Neutrophil (primary cell): Measurements from ENCODE around the gene GPC6.

Experiments
- H3K27ac ChIP-seq: fragments of 200-600 bp; sonication (generic); 2 replicates; pipeline ENCODE4 v1.5.1; 2016; ENCODE audit warnings: mild to moderate bottlenecking, moderate library complexity
- H3K27me3 ChIP-seq: fragments of 200-600 bp; sonication (generic); 2 replicates; pipeline ENCODE4 v1.6.0; 2016; ENCODE audit warnings: mild to moderate bottlenecking
- H3K36me3 ChIP-seq: fragments of 200-600 bp; sonication (generic); 2 replicates; pipeline ENCODE4 v1.5.1; 2017
- H3K4me1 ChIP-seq, 2 experiments: fragments of 200-600 bp in 1 of 2; sonication (generic) in 1 of 2; 1 replicate in 1 of 2; 2 replicates in 1 of 2; pipeline versions ENCODE4 v1.5.1 to v1.6.1; 2013 to 2016; ENCODE audit warnings: low read depth in 1 of 2, low read length in 1 of 2, mild to moderate bottlenecking in 1 of 2, moderate library complexity in 1 of 2; ENCODE audit not compliant: control insufficient read depth in 1 of 2, insufficient read depth in 1 of 2
- H3K4me3 ChIP-seq, 2 experiments: fragments of 200-600 bp in 1 of 2; sonication (generic) in 1 of 2; 1 replicate in 1 of 2; 2 replicates in 1 of 2; pipeline ENCODE4 v1.5.1; 2013 to 2016; ENCODE audit warnings: low read depth in 1 of 2, low read length in 1 of 2, mild to moderate bottlenecking in 1 of 2, moderate library complexity in 1 of 2
- H3K9me3 ChIP-seq: fragments of 200-600 bp; sonication (generic); 2 replicates; pipeline ENCODE4 v1.5.1; 2016
- TF ChIP-seq, protein P1 (sequence below): fragments of 200-600 bp; sonication (generic); IDR thresholded peaks from 2 replicates; pipeline ENCODE4 v1.5.1; 2016; ENCODE audit warnings: antibody characterized with exemption

GPC6 gene

DNA sequence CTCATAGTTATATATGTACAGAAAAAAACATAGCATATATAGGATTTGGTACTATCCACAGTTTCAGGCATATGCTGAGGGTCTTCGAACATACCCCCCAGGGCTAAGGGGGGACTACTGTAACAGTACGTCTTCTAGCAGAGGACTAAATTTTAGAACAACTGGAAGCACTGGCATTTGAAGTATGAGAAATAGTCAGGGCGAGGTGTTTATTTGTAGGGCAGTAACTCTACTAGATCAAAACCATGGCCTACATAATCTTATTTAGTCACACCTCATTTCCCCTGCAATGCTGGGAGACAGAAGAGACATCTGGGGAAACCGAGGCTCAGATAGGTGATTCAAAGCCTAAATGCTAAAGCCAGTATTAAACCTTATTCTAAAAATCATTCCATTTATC, 1007.2 kb downstream of the GPC6 start:
- H3K27me3 ChIP-seq, result no peaks in the 10 kb centered on the region
- no peak overlapping the region for H3K27ac ChIP-seq
- H3K9me3 ChIP-seq, result no peaks in the 10 kb centered on the region
- TF ChIP-seq, protein P1, sequence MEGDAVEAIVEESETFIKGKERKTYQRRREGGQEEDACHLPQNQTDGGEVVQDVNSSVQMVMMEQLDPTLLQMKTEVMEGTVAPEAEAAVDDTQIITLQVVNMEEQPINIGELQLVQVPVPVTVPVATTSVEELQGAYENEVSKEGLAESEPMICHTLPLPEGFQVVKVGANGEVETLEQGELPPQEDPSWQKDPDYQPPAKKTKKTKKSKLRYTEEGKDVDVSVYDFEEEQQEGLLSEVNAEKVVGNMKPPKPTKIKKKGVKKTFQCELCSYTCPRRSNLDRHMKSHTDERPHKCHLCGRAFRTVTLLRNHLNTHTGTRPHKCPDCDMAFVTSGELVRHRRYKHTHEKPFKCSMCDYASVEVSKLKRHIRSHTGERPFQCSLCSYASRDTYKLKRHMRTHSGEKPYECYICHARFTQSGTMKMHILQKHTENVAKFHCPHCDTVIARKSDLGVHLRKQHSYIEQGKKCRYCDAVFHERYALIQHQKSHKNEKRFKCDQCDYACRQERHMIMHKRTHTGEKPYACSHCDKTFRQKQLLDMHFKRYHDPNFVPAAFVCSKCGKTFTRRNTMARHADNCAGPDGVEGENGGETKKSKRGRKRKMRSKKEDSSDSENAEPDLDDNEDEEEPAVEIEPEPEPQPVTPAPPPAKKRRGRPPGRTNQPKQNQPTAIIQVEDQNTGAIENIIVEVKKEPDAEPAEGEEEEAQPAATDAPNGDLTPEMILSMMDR, result no peak
- no peak overlapping the region for H3K4me3 ChIP-seq
- no peaks in the 10 kb centered on the region for H3K4me1 ChIP-seq
- no peaks in the 10 kb centered on the region for H3K36me3 ChIP-seq

DNA sequence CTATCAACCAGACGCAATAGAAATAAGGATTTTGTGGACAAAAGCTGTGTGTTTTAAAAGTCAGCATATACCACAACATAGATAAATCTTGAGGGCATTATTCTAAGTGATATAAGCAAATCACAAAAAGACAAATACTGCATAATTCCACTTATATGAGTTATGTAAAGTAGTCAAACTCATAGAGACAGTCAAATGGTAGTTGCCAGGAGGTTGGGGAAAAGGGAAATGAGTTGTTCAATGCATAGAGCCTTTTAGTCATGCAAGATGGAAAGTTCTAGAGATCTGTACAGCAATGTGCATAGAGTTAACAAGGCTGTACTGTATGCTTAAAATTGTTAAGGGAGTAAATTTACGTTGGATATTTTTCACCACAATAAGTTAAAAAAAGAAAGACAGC, 1008.1 kb downstream of the GPC6 start:
- Histone ChIP-seq H3K4me3 (no peak overlapping the region), H3K27ac (no peak overlapping the region), H3K9me3 (no peaks in the 10 kb centered on the region), H3K36me3 (no peaks in the 10 kb centered on the region), H3K4me1 (no peaks in the 10 kb centered on the region), H3K27me3 (no peaks in the 10 kb centered on the region)
- TF ChIP-seq, protein P1, result no peak

DNA sequence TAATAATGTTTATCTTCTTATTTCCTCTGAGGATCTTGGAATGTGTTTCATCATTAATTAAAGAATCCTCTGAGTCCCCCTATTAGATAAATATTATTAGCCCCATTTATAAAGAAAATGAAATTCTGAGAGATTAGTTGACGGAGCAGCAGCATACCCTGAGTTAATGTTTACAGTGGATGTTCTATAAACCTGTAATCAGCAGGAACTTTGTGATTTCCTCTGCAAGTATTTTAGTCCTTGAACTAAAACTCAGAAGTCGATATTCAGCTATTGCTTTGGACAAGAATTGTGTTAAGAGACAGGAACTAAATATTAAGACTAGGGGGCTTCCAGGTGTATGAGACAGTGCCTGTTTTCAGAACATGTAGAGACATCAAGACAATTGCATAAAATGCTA, 1009.5 kb downstream of the GPC6 start:
- no peaks in the 10 kb centered on the region for H3K4me1 ChIP-seq

DNA sequence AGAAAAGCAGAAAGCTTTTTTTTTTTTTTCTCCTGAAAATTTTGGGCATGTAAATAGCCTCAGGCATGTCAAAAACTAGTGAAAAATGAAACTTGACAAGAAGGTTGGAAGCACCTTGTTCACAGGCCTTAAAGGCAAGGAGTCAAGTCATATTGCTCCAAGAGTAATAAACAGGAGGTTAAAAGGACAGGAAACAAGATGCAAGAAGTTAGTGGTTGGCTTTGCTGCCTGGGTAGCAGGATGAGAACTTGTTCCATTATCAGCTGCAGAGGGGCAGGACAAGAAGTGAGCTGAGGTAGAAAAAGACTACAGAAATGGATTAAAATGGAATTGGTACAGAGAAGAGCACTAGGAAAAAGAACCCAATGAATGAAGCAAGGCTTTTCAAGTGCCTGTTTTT, 1010.3 kb downstream of the GPC6 start:
- Histone ChIP-seq H3K4me1 (no peaks in the 10 kb centered on the region), H3K36me3 (no peaks in the 10 kb centered on the region), H3K4me3 (no peak overlapping the region), H3K9me3 (no peaks in the 10 kb centered on the region), H3K27me3 (no peaks in the 10 kb centered on the region), H3K27ac (no peak overlapping the region)
- TF ChIP-seq, protein P1, result no peak

More for the DNA sequence above, 1009.5 kb downstream of the GPC6 start:
- no peak overlapping the region for H3K4me3 ChIP-seq
- H3K36me3 ChIP-seq, result no peaks in the 10 kb centered on the region
- H3K27me3 ChIP-seq, result no peaks in the 10 kb centered on the region
- no peaks in the 10 kb centered on the region for H3K9me3 ChIP-seq
- TF ChIP-seq, protein P1, result no peak
- H3K27ac ChIP-seq, result no peak overlapping the region

DNA sequence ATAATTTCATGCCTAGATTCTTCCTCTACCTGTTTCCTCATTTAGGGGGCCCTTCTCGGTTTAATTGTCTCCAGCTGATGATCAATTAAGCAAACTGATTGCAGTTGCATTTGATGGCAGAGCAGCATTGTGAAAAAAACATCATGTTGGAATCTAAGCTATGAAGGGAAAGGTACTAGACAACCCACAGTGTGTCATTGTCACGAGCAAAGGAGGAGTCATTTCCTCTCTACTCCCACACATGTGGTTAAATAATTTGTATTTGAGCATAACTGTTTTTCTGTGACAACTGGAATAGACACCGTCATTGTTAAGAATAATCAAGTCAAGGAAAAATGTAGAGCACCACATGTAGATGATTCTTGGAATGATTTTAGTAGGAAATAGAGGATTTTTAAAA, 1012.5 kb downstream of the GPC6 start:
- no peaks in the 10 kb centered on the region for H3K27me3 ChIP-seq
- no peaks in the 10 kb centered on the region for H3K9me3 ChIP-seq
- TF ChIP-seq, protein P1, result no peak
- no peaks in the 10 kb centered on the region for H3K4me1 ChIP-seq
- H3K27ac ChIP-seq, result no peak overlapping the region
- no peak overlapping the region for H3K4me3 ChIP-seq
- H3K36me3 ChIP-seq, result no peaks in the 10 kb centered on the region

DNA sequence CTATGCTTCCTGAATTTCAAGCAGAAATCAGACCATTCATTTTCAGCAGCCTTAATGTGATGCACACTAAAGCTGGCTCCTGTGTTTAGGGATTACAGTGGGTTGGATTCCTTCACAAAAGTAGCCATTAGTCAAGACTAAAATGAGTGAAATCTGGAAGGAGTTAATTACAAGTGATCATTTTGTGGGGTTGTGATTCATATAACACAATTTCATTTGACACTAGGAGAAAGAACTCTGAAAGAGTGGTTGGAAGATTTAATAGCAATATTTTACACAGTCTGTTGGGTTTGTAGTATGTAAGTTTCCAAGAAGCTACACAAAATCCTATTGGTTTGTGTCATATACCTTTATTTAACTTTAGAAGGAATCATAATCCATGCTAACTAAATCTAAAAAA, 1015.9 kb downstream of the GPC6 start:
- no peaks in the 10 kb centered on the region for H3K27me3 ChIP-seq
- no peaks in the 10 kb centered on the region for H3K36me3 ChIP-seq
- H3K4me3 ChIP-seq, result no peak overlapping the region
- H3K27ac ChIP-seq, result no peak overlapping the region
- H3K4me1 ChIP-seq, result no peaks in the 10 kb centered on the region
- H3K9me3 ChIP-seq, result no peaks in the 10 kb centered on the region
- TF ChIP-seq, protein P1, result no peak
